ENCODE measurements around the gene RASGEF1C. TPM values are rescaled to one million over a fixed set of nuclear protein-coding genes. Genes with fewer than 3 reads are reported as not detected.

Gene RASGEF1C
- total and polyA plus RNA-seq, 2 experiments from 2014 or later, result 0.40 to 0.42 TPM

GRCh38 chr5:180235846-180236245 lies 26.8 kb upstream of the RASGEF1C start:
- no peak overlapping the region for H3K4me3 ChIP-seq
- H3K36me3 Mint-ChIP-seq (ENCODE audit: low read depth), result peaks cover 46% of the 10 kb centered on the region
- no peak for TF ChIP-seq NANOG (IDR thresholded peaks at IDR 0.05; ENCODE audit: borderline replicate concordance)
- TF ChIP-seq STAT1 (IDR thresholded peaks at IDR 0.05; ENCODE audit: unreplicated experiment), result no peak
- no peak for TF ChIP-seq EZH2 (IDR thresholded peaks at IDR 0.05; ENCODE audit: low read depth, unreplicated experiment)
- TF ChIP-seq CREB1 (CRISPR knock-in tag; IDR thresholded peaks at IDR 0.05; ENCODE audit: low read depth), result no peak
- no peak for TF ChIP-seq EZH2phosphoT487 (IDR thresholded peaks at IDR 0.05; ENCODE audit: unreplicated experiment)
- no peak for TF ChIP-seq CTCF (conservative IDR thresholded peaks at IDR 0.05; ENCODE audit: low read depth in 2 of 2)
- TF ChIP-seq POLR2AphosphoS5 (IDR thresholded peaks at IDR 0.05; ENCODE audit: low read depth), result no peak
- no peak for TF ChIP-seq ZNF331 (CRISPR knock-in tag; IDR thresholded peaks at IDR 0.05; ENCODE audit: low read depth)
- TF ChIP-seq JUNB (IDR thresholded peaks at IDR 0.05; ENCODE audit: unreplicated experiment), result no peak
- TF ChIP-seq ZNF114 (CRISPR knock-in tag; IDR thresholded peaks at IDR 0.05), result no peak
- no peak for TF ChIP-seq REST (IDR thresholded peaks at IDR 0.05; ENCODE audit: unreplicated experiment)
- no peak for TF ChIP-seq ZNF462 (CRISPR knock-in tag; IDR thresholded peaks at IDR 0.05)
- no peak for TF ChIP-seq ETS1 (IDR thresholded peaks at IDR 0.05)
- H3K79me2 ChIP-seq (replicated peaks; ENCODE audit: insufficient read depth), result no peaks in the 10 kb centered on the region
- H3K36me3 ChIP-seq (ENCODE audit: insufficient read depth), result peaks cover 12% of the 10 kb centered on the region; the same call in 1 of the 2 replicates
- H3K27me3 ChIP-seq (ENCODE audit: insufficient read depth), result no peaks in the 10 kb centered on the region
- H3K27ac Mint-ChIP-seq, result no peak overlapping the region
- ATAC-seq (no peak), DNase-seq (ENCODE audit: low spot score) (no peak)
- no peaks in the 10 kb centered on the region for H3F3A ChIP-seq (replicated peaks; ENCODE audit: low read depth)
- H3K4me1 ChIP-seq (ENCODE audit: insufficient read depth), result no peaks in the 10 kb centered on the region
- H3K4me1 Mint-ChIP-seq, result peaks cover 6% of the 10 kb centered on the region; the same call in 1 of the 3 replicates
- no peaks in the 10 kb centered on the region for H3K9me3 Mint-ChIP-seq
- no peak overlapping the region; the same call in 1 of the 2 replicates for H3K27ac ChIP-seq (ENCODE audit: low read depth)
- no peaks in the 10 kb centered on the region for H3K9me2 ChIP-seq (ENCODE audit: insufficient read depth)
- H3K4me2 ChIP-seq, result no peak overlapping the region
- H4K20me1 ChIP-seq (replicated peaks; ENCODE audit: insufficient read depth), result no peaks in the 10 kb centered on the region
- no peak overlapping the region for H3K4me3 Mint-ChIP-seq
- no peak overlapping the region for H2AFZ ChIP-seq
- H3K27me3 Mint-ChIP-seq (ENCODE audit: insufficient read depth, low read depth, poor library complexity), result no peaks in the 10 kb centered on the region

All from GM23338 (cell line).